IMR-90 (cell line): ENCODE results near the gene DAPK3. TPM values are rescaled to one million over a fixed set of nuclear protein-coding genes. Genes with fewer than 3 reads are reported as not detected.
"Not testable (repeated sequence)": the region's sequence is repeated elsewhere in the genome, so short reads cannot be mapped to it uniquely, and the experiment has no call there.

ENCODE experiments used
- ATAC-seq: fragments of 200-7000 bp; cut with Tn5 transposase; 2 replicates; pipeline ENCODE4 v1.9.1; 2020; ENCODE audit warnings: low read depth, mild to moderate bottlenecking, moderate library complexity
- BruUV-seq: library from RNA; stranded (reverse); fragments of 400-500 nt; replicated peaks from 2 replicates; lab custom pipeline; 2021; lab: Mats Ljungman, UMichigan
- CTCF ChIA-PET: fragments of 300-600 bp; formaldehyde crosslinking; extraction: SDS; loops from one replicate; lab custom pipeline; 2021; ENCODE audit warnings: antibody characterized with exemption; lab: Yijun Ruan, JAX
- POLR2A ChIA-PET: fragments of 300-600 bp; sonication (Branson Sonifier 250); formaldehyde crosslinking; loops from one replicate; lab custom pipeline; 2022; ENCODE audit warnings: antibody characterized with exemption; ENCODE audit not compliant: unreplicated experiment; lab: Charles Lee
- DNase-seq: peaks from one replicate; pipeline ENCODE4 v3.0.0; 2013
- H2AFZ ChIP-seq: replicated peaks from 2 replicates; pipeline ENCODE3; 2013; ENCODE audit warnings: low read length, mild to moderate bottlenecking; ENCODE audit not compliant: poor library complexity
- H2AK5ac ChIP-seq: 2 replicates; pipeline ENCODE4 v1.6.1; 2013; ENCODE audit warnings: low read depth, low read length, inconsistent platforms
- H2AK9ac ChIP-seq: replicated peaks from 2 replicates; pipeline ENCODE3; 2013; ENCODE audit warnings: mild to moderate bottlenecking, low read depth, low read length, moderate library complexity; ENCODE audit not compliant: poor library complexity
- H2BK120ac ChIP-seq: 2 replicates; pipeline ENCODE4 v1.6.1; 2013; ENCODE audit warnings: low read depth, low read length, inconsistent platforms
- H2BK15ac ChIP-seq: 3 replicates; pipeline ENCODE4 v1.6.1; 2013; ENCODE audit warnings: low read depth, low read length, inconsistent platforms
- H2BK20ac ChIP-seq: 2 replicates; pipeline ENCODE4 v1.6.1; 2013; ENCODE audit warnings: low read depth, mild to moderate bottlenecking, inconsistent platforms, low read length, moderate library complexity
- H2BK5ac ChIP-seq: 2 replicates; pipeline ENCODE4 v1.6.1; 2013; ENCODE audit warnings: mild to moderate bottlenecking, low read depth, low read length, inconsistent platforms; ENCODE audit not compliant: poor library complexity, severe bottlenecking
- H3K14ac ChIP-seq: replicated peaks from 2 replicates; pipeline ENCODE4 v1.6.1; 2013; ENCODE audit warnings: low read depth, low read length, inconsistent platforms
- H3K18ac ChIP-seq: 2 replicates; pipeline ENCODE4 v1.6.1; 2013; ENCODE audit warnings: low read depth, low read length, control low read depth
- H3K23ac ChIP-seq: 2 replicates; pipeline ENCODE4 v1.6.1; 2013; ENCODE audit warnings: low read depth, low read length, inconsistent platforms
- H3K27ac ChIP-seq: 2 replicates; pipeline ENCODE4 v1.5.1; 2013; ENCODE audit warnings: mild to moderate bottlenecking, control low read depth, low read length; ENCODE audit not compliant: insufficient read depth
- H3K27me3 ChIP-seq: 2 replicates; pipeline ENCODE4 v1.6.1; 2013; ENCODE audit warnings: low read length; ENCODE audit not compliant: control insufficient read depth, insufficient read depth
- H3K36me3 ChIP-seq: 2 replicates; pipeline ENCODE4 v1.6.1; 2013; ENCODE audit warnings: low read length, mixed read lengths; ENCODE audit not compliant: control insufficient read depth, insufficient read depth
- H3K4ac ChIP-seq: 2 replicates; pipeline ENCODE4 v1.6.1; 2013; ENCODE audit warnings: low read depth, low read length, inconsistent platforms
- H3K4me1 ChIP-seq: 2 replicates; pipeline ENCODE4 v1.6.1; 2013; ENCODE audit warnings: low read length, mixed read lengths; ENCODE audit not compliant: control insufficient read depth, insufficient read depth
- H3K4me2 ChIP-seq: 2 replicates; pipeline ENCODE4 v1.6.1; 2013; ENCODE audit warnings: low read depth, mild to moderate bottlenecking, control low read depth, low read length, moderate library complexity
- H3K4me3 ChIP-seq: 2 replicates; pipeline ENCODE4 v1.5.1; 2013; ENCODE audit warnings: low read depth, mild to moderate bottlenecking, control low read depth, low read length, moderate library complexity; ENCODE audit not compliant: insufficient read depth
- H3K56ac ChIP-seq: 2 replicates; pipeline ENCODE4 v1.6.1; 2013; ENCODE audit warnings: low read length, inconsistent platforms; ENCODE audit not compliant: insufficient read depth; ENCODE audit errors: extremely low read depth
- H3K79me1 ChIP-seq, 2 experiments: 2 replicates each; pipeline ENCODE4 v1.6.1; 2013; ENCODE audit warnings: low read length in 2 of 2, inconsistent platforms in 1 of 2, low read depth in 1 of 2
- H3K9ac ChIP-seq: 2 replicates; pipeline ENCODE4 v1.6.1; 2013; ENCODE audit warnings: low read depth, low read length, control low read depth
- H3K9me1 ChIP-seq: 2 replicates; pipeline ENCODE4 v1.6.1; 2013; ENCODE audit warnings: low read length, inconsistent platforms; ENCODE audit not compliant: insufficient read depth
- H3K9me3 ChIP-seq: 2 replicates; pipeline ENCODE4 v1.6.1; 2013; ENCODE audit warnings: low read length; ENCODE audit not compliant: control insufficient read depth, insufficient read depth
- H4K20me1 ChIP-seq: 2 replicates; pipeline ENCODE4 v1.6.1; 2013; ENCODE audit warnings: low read length, inconsistent platforms; ENCODE audit not compliant: insufficient read depth
- H4K5ac ChIP-seq: 2 replicates; pipeline ENCODE4 v1.6.1; 2013; ENCODE audit warnings: mild to moderate bottlenecking, low read depth, low read length, control low read depth
- H4K8ac ChIP-seq, 2 experiments: 2 replicates each; pipeline ENCODE4 v1.6.1; 2013; ENCODE audit warnings: low read depth in 2 of 2, low read length in 2 of 2, control low read depth in 1 of 2, inconsistent platforms in 1 of 2
- H4K91ac ChIP-seq: 2 replicates; pipeline ENCODE4 v1.6.1; 2013; ENCODE audit warnings: low read depth, low read length, inconsistent platforms; ENCODE audit not compliant: insufficient read depth
- WGBS, 2 experiments: methylation state at CpG; one replicate each; pipeline versions ENCODE4 v1.1.5 to v1.1.7; 2013; ENCODE audit warnings: missing lambda C conversion rate in 2 of 2; ENCODE audit not compliant: insufficient read length in 1 of 2; ENCODE audit errors: extremely low coverage in 2 of 2; 5-methylcytosine and 5-hydroxymethylcytosine counted together
- dilution Hi-C: fragments of 300-500 bp; cut with HindIII; formaldehyde crosslinking; loops from one replicate; pipeline ENCODE4 v1.14.3; 2018; ENCODE audit warnings: low sequenced_read_pairs; ENCODE audit not compliant: unreplicated experiment
- in situ Hi-C: fragments of 300-500 bp; cut with MboI; formaldehyde crosslinking; loops from 3 replicates; pipeline ENCODE4 v1.14.3; 2019; ENCODE audit warnings: low sequenced_read_pairs, inconsistent platforms, mixed read lengths
- intact Hi-C: fragments of 100-400 bp; cut with micrococcal nuclease; formaldehyde crosslinking; loops from 2 replicates; pipeline ENCODE4 v1.10.0; 2022
- polyA plus RNA-seq, 3 experiments: library from polyadenylated mRNA; depleted of rRNA; stranded (reverse); fragments of >200 nt; gene quantifications; 2 replicates each; pipeline ENCODE4 v1.2.3, GENCODE V29; 2012; ENCODE audit warnings: low replicate concordance in 1 of 3
- total RNA-seq: library from RNA; depleted of rRNA; stranded (reverse); fragments of >200 nt; gene quantifications from 2 replicates; pipeline ENCODE4 v1.2.3, GENCODE V29; 2012

DAPK3 gene
- total and polyA plus RNA-seq, 2 of the 4 experiments (the other 2 are of a cell fraction), result 145 to 188 TPM

DNA sequence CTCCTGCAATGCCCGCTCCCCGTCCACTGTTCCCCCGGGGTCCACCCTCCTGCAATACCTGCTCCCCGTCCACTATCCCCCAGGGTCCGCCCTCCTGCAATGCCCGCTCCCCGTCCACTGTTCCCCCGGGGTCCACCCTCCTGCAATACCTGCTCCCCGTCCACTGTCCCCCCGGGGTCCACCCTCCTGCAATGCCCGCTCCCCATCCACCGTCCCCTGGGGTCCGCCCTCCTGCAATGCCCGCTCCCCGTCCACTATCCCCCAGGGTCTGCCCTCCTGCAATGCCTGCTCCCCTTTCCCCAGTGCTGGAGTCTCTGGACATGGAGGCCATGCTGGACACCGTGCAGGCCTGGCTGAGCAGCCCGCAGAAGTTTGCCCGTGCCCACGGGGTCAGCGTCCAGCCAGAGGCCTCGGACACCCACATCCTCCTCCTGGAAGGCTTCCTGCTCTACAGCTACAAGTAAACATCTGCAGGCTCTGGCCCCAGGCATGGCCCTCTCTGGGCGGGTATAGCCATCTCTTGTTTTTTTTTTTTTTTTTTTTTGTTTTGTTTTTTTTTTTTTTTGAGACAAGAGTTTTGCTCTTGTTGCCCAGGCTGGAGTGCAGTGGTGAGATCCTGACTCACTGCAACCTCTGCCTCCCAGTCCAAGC lies 32.5 kb downstream of the DAPK3 start:
- H3K9me3 ChIP-seq, H3K4me2 ChIP-seq, H3K9ac ChIP-seq, dilution Hi-C loops, H3K4ac ChIP-seq, CTCF ChIA-PET, H4K91ac ChIP-seq, H3K79me1 ChIP-seq, H3K4me3 ChIP-seq, H3K18ac ChIP-seq, H4K8ac ChIP-seq, intact Hi-C loops, BruUV-seq, H2BK20ac ChIP-seq, H3K36me3 ChIP-seq, H3K56ac ChIP-seq, H3K9me1 ChIP-seq, H4K5ac ChIP-seq, DNase-seq, H2AFZ ChIP-seq, H3K4me1 ChIP-seq, H2BK5ac ChIP-seq, H2BK120ac ChIP-seq, in situ Hi-C loops, H3K14ac ChIP-seq, H2AK9ac ChIP-seq, H2BK15ac ChIP-seq, H2AK5ac ChIP-seq, H3K27ac ChIP-seq, H3K23ac ChIP-seq, H4K20me1 ChIP-seq, ATAC-seq: not testable (repeated sequence)
- POLR2A ChIA-PET, result interaction anchor here (0.6 kb wide), 1 partner anchor 9 kb away, joined by 3 read pairs; no protein-coding TSS in a partner anchor
- H3K27me3 ChIP-seq, result peaks cover 12% of the 10 kb centered on the region
- WGBS, 2 experiments, result 96% methylated on average over 10 of the region's 22 CpGs; no CpG with 5 or more reads in 1 of the 2 experiments
